ENCODE data around the gene EML4. TPM values are rescaled to one million over a fixed set of nuclear protein-coding genes. Genes with fewer than 3 reads are reported as not detected.
"Not testable (repeated sequence)": the region's sequence is repeated elsewhere in the genome, so short reads cannot be mapped to it uniquely, and the experiment has no call there.

EML4 gene
- total RNA-seq, 1 experiment from 2014 or later, result 61.1 TPM

DNA sequence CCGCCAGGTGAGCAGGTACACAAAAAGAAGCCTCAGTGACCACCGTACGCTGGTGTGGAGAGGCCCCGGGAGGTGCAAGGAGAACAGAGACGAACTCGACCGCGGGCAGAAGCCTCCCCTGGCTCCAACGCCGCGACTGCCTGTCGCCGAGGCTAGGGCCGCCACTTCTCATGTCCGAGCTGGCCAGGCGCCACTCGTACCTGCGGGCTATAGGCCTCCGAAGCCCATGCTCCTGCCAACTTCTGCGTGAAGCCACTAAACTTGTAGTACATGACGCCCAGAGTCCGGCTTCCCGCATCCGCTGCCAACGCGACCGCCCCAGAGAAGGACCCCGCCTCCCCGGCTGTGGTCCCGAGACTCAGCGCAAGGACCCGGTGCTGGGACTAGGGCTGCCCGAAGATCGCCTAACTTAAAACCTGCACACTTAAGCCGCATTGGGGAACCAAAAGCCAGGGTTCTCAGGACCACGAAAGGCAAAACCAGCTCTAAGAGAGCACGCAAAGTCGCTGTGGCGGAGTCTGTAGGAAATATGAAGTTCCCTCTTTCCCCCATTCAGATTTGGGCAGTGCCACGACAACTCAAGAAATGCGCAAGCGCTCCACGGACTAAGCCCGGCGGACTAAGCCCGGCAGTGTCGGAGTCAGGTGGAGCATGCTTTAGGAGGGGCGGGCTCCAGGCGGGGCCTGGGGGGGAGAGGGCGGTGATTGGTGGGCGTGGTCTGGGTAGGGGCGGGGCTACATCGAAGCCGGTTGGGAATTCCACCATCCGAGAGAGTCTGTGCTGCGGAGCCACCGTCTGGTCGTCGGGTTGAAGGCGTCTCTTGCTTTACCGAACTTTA is 192.0 kb downstream of the EML4 start, which contains the start of gene COX7A2L:
COX7A2L (minus strand) TSS at position 328 of the 838 bp plus-strand sequence; CDS start at position 272, 56 bp downstream.
- DNase-seq, result peak; percentile 98
- H3K36me3 ChIP-seq (replicated peaks; ENCODE audit: control insufficient read depth, insufficient read depth, low read length), result no peaks in the 10 kb centered on the region
- H3K4me3 ChIP-seq (ENCODE audit: insufficient read depth, low read depth, low read length), result peak within 1 kb of the TSS; percentile 99
- no peaks in the 10 kb centered on the region for H3K27me3 ChIP-seq (ENCODE audit: control insufficient read depth, insufficient read depth, low read length)

DNA sequence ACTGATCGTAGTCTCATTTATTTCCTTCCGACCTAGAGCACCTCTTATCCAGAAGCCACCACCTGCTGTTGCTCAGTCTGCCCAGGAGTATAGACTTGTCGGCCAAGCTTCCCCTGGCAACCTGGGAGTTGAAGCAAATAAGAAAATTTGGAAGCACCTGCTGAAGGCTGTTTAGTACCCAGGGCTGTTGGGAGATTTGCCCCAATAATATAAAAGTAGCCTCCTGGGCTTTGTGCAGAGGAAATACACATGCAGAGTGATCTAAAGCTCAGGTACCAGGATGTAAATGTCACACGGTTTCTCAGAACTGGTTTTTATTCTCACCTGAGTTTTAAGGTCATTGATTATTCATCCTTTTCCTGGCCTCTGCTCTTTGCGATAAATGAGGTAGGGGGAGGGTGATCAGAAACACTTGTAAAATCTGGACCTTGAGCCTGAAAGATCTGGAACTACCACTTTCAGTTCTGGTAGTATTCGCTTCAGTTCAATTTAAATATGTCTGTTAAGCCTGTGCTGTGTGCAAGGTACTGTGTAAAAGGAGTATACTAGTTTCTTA is 192.7 kb downstream of the EML4 start:
- no peaks in the 10 kb centered on the region for H3K36me3 ChIP-seq (replicated peaks; ENCODE audit: control insufficient read depth, insufficient read depth, low read length)
- H3K4me3 ChIP-seq (ENCODE audit: insufficient read depth, low read depth, low read length), result peak overlapping the region; percentile 20
- no peaks in the 10 kb centered on the region for H3K27me3 ChIP-seq (ENCODE audit: control insufficient read depth, insufficient read depth, low read length)
- DNase-seq, result no peak

DNA sequence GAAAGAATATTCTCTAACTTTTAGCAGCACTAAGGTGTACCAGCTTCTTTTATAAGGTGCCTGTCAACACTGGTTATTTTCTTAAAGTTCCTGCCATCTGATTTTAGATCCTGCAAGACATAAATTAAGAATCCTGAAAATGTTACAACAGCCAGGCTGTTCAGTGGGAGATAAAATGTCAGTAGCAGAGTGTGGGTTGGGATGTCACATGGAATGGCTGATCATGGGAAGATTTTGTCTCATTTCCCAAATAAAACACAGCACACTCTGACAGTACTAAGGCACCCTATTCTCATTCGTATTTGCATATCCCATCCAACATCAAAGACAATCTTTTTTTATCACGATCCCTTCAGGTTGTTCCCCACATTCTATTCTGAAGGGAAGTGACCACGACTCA is 194.3 kb downstream of the EML4 start:
- no peaks in the 10 kb centered on the region for H3K36me3 ChIP-seq (replicated peaks; ENCODE audit: control insufficient read depth, insufficient read depth, low read length)
- no peaks in the 10 kb centered on the region for H3K27me3 ChIP-seq (ENCODE audit: control insufficient read depth, insufficient read depth, low read length)
- DNase-seq, result no peak
- H3K4me3 ChIP-seq (ENCODE audit: insufficient read depth, low read depth, low read length), result no peak overlapping the region

DNA sequence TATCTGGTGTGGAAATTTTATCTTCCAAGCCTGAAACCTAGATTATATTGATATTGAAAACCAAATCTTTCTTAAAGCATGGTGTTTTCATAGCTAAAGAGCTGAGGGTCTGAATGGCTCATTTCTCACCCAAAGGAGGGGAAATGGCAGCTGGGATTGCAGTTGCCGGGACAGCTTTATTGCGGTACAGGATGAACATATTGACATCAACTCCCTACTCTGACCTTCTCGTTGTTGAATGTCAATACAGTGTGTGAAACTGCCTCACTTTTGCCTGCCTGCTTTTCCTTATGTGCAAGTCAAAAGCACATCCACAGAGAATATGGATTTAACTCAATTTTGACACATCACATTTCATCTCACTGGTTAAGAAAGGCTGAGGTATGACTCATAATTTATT is 195.5 kb downstream of the EML4 start:
- Histone ChIP-seq H3K4me3 (ENCODE audit: insufficient read depth, low read depth, low read length) (no peak overlapping the region), H3K36me3 (replicated peaks; ENCODE audit: control insufficient read depth, insufficient read depth, low read length) (no peaks in the 10 kb centered on the region), H3K27me3 (ENCODE audit: control insufficient read depth, insufficient read depth, low read length) (no peaks in the 10 kb centered on the region)
- no peak for DNase-seq

DNA sequence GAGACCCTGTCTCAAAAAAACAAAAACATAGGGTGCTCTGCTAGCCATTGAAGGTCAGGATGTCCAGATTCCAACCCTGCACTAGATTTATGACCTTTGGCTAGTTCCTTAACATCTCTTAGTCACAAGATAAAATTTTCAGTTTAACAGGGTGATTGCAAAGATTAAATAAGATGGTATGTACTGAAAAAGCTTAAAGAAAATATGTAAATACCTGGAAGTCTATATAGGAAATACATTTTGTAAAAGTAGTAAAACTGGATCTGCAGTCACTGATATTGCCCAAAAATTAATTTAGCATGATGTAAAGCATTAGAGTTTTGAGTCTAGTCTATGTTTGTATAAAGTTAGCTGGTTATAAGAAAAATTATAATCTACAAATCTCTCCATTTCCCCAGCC is 197.3 kb downstream of the EML4 start:
- Histone ChIP-seq H3K36me3 (replicated peaks; ENCODE audit: control insufficient read depth, insufficient read depth, low read length) (no peaks in the 10 kb centered on the region), H3K4me3 (ENCODE audit: insufficient read depth, low read depth, low read length) (no peak overlapping the region), H3K27me3 (ENCODE audit: control insufficient read depth, insufficient read depth, low read length) (no peaks in the 10 kb centered on the region)
- DNase-seq, result no peak

DNA sequence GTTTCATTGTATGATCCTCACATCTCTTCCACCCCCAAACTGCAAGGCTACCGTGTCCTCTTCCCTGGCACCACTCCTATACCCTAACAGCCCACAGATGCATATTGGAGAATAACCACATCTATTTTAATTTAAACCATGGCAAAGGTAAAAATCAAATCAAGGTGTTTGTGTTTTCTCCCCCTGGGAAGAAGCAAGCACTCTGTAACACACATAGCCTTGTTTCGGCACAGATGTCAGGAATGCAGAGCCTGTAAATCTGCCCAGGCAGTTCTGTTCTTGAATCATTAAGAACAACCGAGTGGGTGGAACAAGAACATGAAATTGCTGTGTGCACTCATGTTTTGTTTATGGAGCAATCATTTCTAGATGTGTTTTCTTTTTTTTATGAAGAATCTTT is 198.7 kb downstream of the EML4 start:
- DNase-seq, result no peak
- no peaks in the 10 kb centered on the region for H3K36me3 ChIP-seq (replicated peaks; ENCODE audit: control insufficient read depth, insufficient read depth, low read length)
- H3K27me3 ChIP-seq (ENCODE audit: control insufficient read depth, insufficient read depth, low read length), result no peaks in the 10 kb centered on the region
- H3K4me3 ChIP-seq (ENCODE audit: insufficient read depth, low read depth, low read length), result no peak overlapping the region

DNA sequence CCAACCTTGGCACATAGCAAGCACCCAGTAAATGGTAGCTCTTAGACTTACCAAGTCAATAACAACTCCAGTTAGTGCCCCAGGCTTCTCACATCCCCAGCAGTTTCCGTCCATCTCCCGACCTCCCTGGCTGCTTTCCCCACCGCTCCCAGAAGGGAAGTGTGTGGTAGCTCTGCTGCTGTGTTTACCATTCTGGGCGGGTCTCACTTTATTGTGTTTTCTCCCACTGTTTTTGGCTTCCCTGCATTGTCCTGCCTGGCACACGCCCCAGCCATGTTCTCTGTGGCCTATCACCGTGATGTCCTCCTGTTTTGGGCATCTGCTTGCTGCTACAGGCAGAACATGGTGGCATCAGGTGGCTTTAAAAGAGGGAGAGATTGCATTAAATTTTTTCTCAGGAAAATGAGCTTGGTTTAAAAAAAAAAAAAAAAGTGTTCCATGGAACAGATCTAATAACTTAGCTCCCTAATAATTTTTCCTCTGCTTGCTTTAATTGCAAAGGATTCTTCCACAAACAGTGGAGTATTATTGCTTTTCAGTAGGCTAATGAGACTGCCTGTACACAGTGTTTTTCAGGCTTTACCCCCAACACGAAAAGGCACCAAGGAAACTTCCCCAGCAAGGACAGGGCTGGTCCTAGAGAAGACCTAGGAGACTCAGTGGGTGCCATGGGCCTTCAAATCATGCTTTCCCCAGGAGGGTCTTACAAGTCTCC is 199.8 kb downstream of the EML4 start:
- H3K27me3 ChIP-seq (ENCODE audit: control insufficient read depth, insufficient read depth, low read length), result no peaks in the 10 kb centered on the region
- no peaks in the 10 kb centered on the region for H3K36me3 ChIP-seq (replicated peaks; ENCODE audit: control insufficient read depth, insufficient read depth, low read length)
- H3K4me3 ChIP-seq (ENCODE audit: insufficient read depth, low read depth, low read length), result no peak overlapping the region
- no peak for DNase-seq

DNA sequence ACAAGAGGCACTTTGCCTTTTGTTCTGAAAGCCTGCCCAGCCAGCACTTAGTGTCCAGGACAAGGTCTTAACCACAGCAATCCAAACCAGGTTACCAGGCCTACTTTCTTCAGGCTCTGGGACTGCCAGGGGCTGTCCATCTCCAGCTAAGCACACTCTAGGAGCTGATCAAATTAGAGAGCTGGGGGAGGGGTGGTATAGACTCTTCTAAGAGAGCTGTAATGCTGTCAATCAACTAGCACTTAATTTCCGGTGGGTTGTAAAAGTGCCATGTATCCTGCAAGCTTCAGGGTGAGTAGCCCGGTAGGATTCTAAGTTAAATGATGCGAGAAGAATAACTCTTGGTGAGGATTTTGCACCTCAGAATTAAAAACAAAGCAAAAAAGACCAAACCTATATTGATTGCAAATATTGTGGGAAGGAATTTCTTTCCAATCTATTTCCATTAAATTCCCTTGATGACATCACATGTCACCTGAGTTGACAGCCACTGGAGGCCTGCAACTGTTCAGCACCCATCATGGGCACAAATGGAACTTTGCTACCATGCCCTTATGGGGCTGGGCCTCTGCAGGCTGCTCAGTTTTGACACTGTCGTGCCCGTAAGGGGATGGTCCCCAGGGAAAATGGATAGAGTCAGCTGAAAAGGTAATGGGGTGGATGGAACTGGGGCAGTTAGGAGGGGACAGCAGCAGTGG is 200.5 kb downstream of the EML4 start:
- no peaks in the 10 kb centered on the region for H3K36me3 ChIP-seq (replicated peaks; ENCODE audit: control insufficient read depth, insufficient read depth, low read length)
- DNase-seq, result no peak

DNA sequence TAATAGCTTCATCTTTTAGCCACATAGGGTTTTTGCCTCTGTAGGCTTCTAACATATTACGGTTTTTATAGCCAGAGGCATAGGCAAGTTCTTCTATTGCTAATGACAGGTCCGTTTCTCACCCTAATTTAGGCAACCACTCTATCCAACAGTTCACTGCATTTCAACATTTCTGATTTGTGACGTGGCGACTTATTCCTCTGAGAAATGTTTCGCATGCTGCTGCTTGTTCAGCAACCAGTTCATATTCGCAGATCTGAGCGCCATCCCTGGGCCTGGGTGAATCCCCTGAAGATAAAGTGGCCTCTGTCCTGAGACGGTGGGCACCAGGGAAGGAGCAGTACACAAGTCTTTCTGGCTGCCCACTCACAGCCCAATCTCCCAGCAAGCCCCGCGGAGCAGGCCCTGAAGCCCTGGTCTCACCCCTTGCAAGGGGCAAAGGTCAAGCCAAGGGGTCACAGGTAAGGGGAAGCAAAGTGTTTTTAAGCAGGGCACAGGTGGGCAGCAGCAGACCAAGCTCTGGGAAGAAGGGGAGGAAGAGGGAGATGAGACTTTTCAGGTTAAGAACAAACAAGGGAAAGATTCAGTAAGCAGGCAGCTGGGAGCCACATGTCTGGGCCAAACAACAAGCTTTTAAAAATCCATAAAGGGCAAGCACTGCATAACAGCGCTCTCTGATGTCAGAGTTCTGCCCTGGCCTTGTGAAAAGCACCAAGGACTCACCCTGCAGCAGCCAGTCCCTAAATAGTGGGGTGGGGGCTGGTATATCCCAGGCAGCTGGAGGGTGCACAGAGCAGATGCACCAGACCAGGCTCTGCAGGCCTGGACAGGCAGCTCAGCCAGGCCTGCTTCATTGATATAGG is 202.7 kb downstream of the EML4 start:
- no peak overlapping the region for H3K4me3 ChIP-seq (ENCODE audit: insufficient read depth, low read depth, low read length)
- H3K27me3 ChIP-seq (ENCODE audit: control insufficient read depth, insufficient read depth, low read length), result no peaks in the 10 kb centered on the region
- no peak for DNase-seq
- H3K36me3 ChIP-seq (replicated peaks; ENCODE audit: control insufficient read depth, insufficient read depth, low read length), result no peaks in the 10 kb centered on the region

More for the DNA sequence above, 200.5 kb downstream of the EML4 start:
- H3K27me3 ChIP-seq (ENCODE audit: control insufficient read depth, insufficient read depth, low read length), result no peaks in the 10 kb centered on the region
- H3K4me3 ChIP-seq (ENCODE audit: insufficient read depth, low read depth, low read length), result no peak overlapping the region

DNA sequence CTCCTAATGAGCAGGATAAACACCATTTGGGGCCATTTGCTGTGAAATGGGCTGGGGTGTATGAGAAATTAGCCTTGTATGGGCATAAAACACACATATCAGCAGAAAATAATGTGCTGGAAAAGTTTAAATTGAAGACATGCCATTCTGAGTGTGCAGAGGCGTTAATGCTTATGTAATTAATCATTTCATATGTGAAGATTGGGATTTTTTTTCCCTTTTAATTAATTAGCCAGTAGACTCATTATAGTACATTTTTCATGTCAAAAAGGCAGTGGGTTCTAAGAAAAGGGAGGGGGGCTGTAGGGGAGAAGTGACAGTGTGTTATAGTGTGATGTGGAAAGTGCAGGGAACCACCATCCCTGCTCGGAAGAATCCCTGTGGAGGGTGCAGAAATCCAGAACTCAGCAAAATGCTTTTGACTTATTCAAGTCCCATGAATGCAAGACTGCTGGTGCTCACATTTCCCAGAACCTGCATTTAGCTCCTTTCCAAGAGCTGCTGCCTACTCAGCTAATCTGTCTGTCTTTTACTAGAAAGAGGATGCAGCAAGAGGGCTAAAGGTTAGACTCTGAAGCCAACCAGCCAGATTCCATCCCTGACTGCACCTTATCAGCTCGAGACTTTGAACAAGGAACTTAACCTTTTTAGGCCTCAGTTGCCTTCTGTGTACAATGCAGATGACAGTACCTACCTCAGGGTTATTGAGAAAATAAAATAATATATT is 203.5 kb downstream of the EML4 start:
- DNase-seq, result no peak
- no peak overlapping the region for H3K4me3 ChIP-seq (ENCODE audit: insufficient read depth, low read depth, low read length)
- H3K36me3 ChIP-seq (replicated peaks; ENCODE audit: control insufficient read depth, insufficient read depth, low read length), result no peaks in the 10 kb centered on the region

DNA sequence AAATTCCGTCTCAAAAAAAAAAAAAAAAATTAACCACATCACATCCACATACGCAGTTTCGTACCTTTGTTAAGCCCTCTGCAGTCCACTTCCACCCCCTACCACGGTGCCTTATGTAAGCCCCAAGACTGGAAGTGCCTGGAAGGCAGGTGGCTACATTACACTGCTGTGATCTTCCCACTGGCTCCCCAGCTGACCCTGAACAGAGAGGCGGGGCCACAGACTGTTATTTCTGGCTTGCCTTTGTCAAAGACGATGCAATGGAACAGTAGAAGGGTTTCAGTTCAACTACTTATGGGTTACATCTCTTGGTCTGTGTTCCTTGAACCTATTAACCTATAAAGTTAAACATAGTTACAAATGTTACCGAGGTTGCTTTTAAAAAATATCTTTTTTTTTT is 207.6 kb downstream of the EML4 start:
- no peaks in the 10 kb centered on the region for H3K36me3 ChIP-seq (replicated peaks; ENCODE audit: control insufficient read depth, insufficient read depth, low read length)

More for the DNA sequence above, 203.5 kb downstream of the EML4 start:
- H3K27me3 ChIP-seq (ENCODE audit: control insufficient read depth, insufficient read depth, low read length), result no peaks in the 10 kb centered on the region

DNA sequence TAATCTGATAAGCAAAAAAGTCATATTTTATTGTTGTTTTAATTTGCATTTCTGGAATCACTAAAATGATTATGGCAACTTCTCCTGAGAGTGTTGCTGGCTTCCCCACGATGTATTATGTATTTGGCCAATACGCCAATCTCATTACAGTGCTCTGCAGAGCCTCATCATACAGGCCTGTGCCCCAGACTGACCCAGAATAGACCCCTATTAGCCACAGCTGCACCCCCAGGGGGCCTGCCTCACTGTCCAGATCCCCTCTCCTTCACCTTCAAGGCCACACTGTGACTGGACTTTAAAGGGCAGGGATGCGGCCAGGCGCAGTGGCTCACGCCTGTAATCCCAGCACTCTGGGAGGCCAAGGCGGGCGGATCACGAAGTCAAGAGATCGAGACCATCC is 209.3 kb downstream of the EML4 start:
- H3K27me3 ChIP-seq (ENCODE audit: control insufficient read depth, insufficient read depth, low read length), result no peaks in the 10 kb centered on the region
- no peak overlapping the region for H3K4me3 ChIP-seq (ENCODE audit: insufficient read depth, low read depth, low read length)
- no peak for DNase-seq
- no peaks in the 10 kb centered on the region for H3K36me3 ChIP-seq (replicated peaks; ENCODE audit: control insufficient read depth, insufficient read depth, low read length)

More for the DNA sequence above, 207.6 kb downstream of the EML4 start:
- no peak for DNase-seq
- Histone ChIP-seq H3K27me3 (ENCODE audit: control insufficient read depth, insufficient read depth, low read length) (no peaks in the 10 kb centered on the region), H3K4me3 (ENCODE audit: insufficient read depth, low read depth, low read length) (no peak overlapping the region)

DNA sequence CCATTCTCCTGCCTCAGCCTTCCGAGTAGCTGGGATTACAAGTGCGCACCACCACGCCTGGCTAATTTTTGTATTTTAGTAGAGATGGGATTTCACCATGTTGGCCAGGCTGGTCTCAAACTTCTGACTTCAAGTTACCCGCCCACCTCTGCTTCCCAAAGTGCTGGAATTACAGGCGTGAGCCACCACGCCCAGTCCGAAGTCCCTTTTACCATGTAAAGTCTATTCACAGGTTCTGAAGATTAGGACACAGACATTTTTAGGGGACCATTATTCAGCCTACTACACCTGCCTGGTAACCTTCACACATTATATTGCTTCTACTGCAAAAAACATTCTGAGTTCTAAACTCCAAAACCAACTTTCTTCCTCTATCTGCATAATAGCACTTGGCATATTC is 210.9 kb downstream of the EML4 start:
- not testable (repeated sequence) for H3K27me3 ChIP-seq (ENCODE audit: control insufficient read depth, insufficient read depth, low read length); H3K36me3 ChIP-seq (replicated peaks; ENCODE audit: control insufficient read depth, insufficient read depth, low read length); H3K4me3 ChIP-seq (ENCODE audit: insufficient read depth, low read depth, low read length); DNase-seq
